SH-SY5Y (cell line): ENCODE results near the gene SREBF1.

Source experiments
- GATA2 ChIP-seq: IDR thresholded peaks from 2 replicates; pipeline ENCODE4 v1.6.1; 2011; ENCODE audit warnings: mild to moderate bottlenecking, low read depth, low read length
- GATA3 ChIP-seq: IDR thresholded peaks from 2 replicates; pipeline ENCODE4 v1.6.1; 2011; ENCODE audit warnings: low read depth, mild to moderate bottlenecking, low read length, moderate library complexity

DNA sequence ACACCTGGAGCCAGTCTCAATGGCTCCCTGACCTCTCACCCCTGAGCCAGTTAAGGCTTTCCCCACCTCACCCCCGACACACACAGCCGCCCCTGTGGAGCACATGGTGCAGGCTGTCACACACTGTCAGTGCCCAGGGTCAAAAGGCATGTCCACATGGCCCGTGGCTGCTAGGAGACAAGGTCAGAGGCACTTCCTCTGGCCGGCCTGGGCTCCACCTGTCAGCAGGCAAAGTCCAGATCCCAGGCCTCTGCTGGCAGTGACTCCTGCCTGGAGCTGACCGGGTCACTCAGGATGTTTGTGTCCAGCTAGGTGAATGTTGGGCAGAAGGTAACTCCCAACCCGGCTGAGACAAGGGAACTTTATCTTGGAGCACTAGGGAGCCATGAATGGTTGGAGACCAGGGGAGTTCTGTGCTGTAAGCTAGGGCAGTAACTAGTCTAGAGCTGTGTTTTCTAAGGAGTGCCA lies 6.0 kb downstream of the SREBF1 start:
- TF ChIP-seq GATA2 (no peak), GATA3 (no peak)
